Progenitor cell of endocrine pancreas (in vitro differentiated cells): ENCODE measurements around the gene PPARG. TPM values are rescaled to one million over a fixed set of nuclear protein-coding genes. Genes with fewer than 3 reads are reported as not detected.

Source experiments
- DNase-seq: peaks from one replicate; pipeline ENCODE4 v3.0.0; 2021; ENCODE audit warnings: low spot score; ENCODE audit not compliant: unreplicated experiment
- H3K27ac Mint-ChIP-seq: 2 replicates; pipeline ENCODE4 v1.8.0; 2021; ENCODE audit warnings: mild to moderate bottlenecking, moderate library complexity, mixed read lengths
- H3K27me3 Mint-ChIP-seq: 2 replicates; pipeline ENCODE4 v1.8.0; 2021; ENCODE audit warnings: mixed read lengths
- H3K36me3 Mint-ChIP-seq: 2 replicates; pipeline ENCODE4 v1.8.0; 2022; ENCODE audit warnings: mixed read lengths; ENCODE audit not compliant: insufficient read depth
- H3K4me1 Mint-ChIP-seq: 2 replicates; pipeline ENCODE4 v1.8.0; 2021; ENCODE audit warnings: low read depth, mixed read lengths
- H3K4me3 Mint-ChIP-seq: 2 replicates; pipeline ENCODE4 v1.8.0; 2021; ENCODE audit warnings: low read depth, mild to moderate bottlenecking, moderate library complexity, mixed read lengths
- H3K9me3 Mint-ChIP-seq: 2 replicates; pipeline ENCODE4 v1.8.0; 2021; ENCODE audit warnings: low read depth, mixed read lengths
- total RNA-seq: library from RNA; stranded (reverse); gene quantifications from 2 replicates; pipeline ENCODE4 v1.2.1, GENCODE V29; 2021
- TF ChIP-seq, protein P1 (sequence below): fragments of 200-600 bp; sonication (generic); IDR thresholded peaks from one replicate; pipeline ENCODE4 v1.5.0; 2021; ENCODE audit warnings: antibody characterized with exemption, mild to moderate bottlenecking; ENCODE audit not compliant: unreplicated experiment

PPARG gene
- total RNA-seq, 1 donor from 2014 or later, result 17.1 TPM

GRCh38 chr3:12325586-12326515, 37.0 kb downstream of the PPARG start:
- peaks cover 1% of the 10 kb centered on the region for H3K36me3 Mint-ChIP-seq
- no peaks in the 10 kb centered on the region for H3K9me3 Mint-ChIP-seq
- TF ChIP-seq, protein P1, sequence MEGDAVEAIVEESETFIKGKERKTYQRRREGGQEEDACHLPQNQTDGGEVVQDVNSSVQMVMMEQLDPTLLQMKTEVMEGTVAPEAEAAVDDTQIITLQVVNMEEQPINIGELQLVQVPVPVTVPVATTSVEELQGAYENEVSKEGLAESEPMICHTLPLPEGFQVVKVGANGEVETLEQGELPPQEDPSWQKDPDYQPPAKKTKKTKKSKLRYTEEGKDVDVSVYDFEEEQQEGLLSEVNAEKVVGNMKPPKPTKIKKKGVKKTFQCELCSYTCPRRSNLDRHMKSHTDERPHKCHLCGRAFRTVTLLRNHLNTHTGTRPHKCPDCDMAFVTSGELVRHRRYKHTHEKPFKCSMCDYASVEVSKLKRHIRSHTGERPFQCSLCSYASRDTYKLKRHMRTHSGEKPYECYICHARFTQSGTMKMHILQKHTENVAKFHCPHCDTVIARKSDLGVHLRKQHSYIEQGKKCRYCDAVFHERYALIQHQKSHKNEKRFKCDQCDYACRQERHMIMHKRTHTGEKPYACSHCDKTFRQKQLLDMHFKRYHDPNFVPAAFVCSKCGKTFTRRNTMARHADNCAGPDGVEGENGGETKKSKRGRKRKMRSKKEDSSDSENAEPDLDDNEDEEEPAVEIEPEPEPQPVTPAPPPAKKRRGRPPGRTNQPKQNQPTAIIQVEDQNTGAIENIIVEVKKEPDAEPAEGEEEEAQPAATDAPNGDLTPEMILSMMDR, result no peak
- H3K4me1 Mint-ChIP-seq, result no peaks in the 10 kb centered on the region
- no peak for DNase-seq
- no peaks in the 10 kb centered on the region for H3K27me3 Mint-ChIP-seq
- no peak overlapping the region for H3K4me3 Mint-ChIP-seq
- H3K27ac Mint-ChIP-seq, result no peak overlapping the region

DNA sequence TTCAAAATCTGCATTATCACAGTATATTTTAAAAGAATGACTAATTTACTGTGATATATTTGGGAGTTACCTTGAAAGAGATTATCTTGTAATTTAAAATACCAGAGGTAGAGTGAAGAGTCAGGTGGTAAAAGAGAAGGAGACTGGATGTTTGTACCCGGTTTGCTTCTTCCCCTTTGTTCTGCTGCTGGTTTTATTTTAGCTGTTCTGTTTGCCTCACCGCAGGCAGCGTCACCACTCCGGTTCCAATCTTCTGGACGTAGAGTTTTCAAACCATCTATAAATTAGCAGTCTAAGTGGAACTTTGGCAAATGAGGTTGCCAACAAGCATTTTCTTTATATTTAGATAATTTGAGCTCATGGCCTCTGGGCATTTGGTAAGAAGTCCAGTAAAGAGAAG, 38.2 kb downstream of the PPARG start:
- Mint-ChIP-seq H3K36me3 (no peaks in the 10 kb centered on the region), H3K4me3 (no peak overlapping the region), H3K9me3 (no peaks in the 10 kb centered on the region), H3K27ac (no peak overlapping the region), H3K4me1 (no peaks in the 10 kb centered on the region), H3K27me3 (no peaks in the 10 kb centered on the region)
- no peak for DNase-seq
- TF ChIP-seq, protein P1, result no peak

- H3K36me3 Mint-ChIP-seq, result no peaks in the 10 kb centered on the region
- no peak for DNase-seq
- H3K4me3 Mint-ChIP-seq, result no peak overlapping the region
- no peaks in the 10 kb centered on the region for H3K27me3 Mint-ChIP-seq
- no peak overlapping the region for H3K27ac Mint-ChIP-seq
- no peaks in the 10 kb centered on the region for H3K4me1 Mint-ChIP-seq
- H3K9me3 Mint-ChIP-seq, result no peaks in the 10 kb centered on the region
- TF ChIP-seq, protein P1, result no peak
Measured at GRCh38 chr3:12328132-12328836, 39.4 kb downstream of the PPARG start.

DNA sequence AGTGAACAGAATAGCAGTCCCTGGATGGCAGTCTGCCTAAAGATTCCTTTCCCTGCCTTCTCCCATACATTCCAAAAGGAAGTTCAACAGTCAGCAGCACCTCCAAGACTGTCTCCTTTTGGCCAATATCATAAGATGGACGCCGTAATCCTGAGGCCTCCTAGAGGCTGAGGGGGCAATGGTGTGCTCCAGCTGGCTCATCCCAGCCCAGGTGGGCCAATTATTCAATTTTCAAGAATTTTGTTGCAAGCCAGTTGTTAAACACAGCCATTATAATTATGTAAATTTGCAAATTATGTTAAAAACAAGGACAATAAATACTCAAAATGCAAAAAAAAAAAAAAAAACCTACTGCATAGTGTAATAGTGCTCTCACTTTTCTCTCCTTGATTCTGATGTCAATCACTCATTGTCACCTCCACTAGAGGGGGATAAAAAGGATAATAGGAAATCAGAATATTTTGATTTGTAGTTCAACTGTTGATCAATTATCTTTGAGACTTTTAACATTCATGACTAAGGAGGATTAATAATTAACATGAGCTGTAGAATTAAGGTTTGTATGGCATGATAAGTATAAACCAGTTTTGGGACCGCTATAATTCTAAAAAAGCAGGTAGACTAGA, 40.1 kb downstream of the PPARG start:
- Mint-ChIP-seq H3K27me3 (no peaks in the 10 kb centered on the region), H3K4me3 (no peak overlapping the region), H3K4me1 (no peaks in the 10 kb centered on the region), H3K27ac (no peak overlapping the region), H3K36me3 (no peaks in the 10 kb centered on the region), H3K9me3 (no peaks in the 10 kb centered on the region)
- DNase-seq, result no peak
- TF ChIP-seq, protein P1, result peak; percentile 8

- Mint-ChIP-seq H3K9me3 (no peaks in the 10 kb centered on the region), H3K4me3 (no peak overlapping the region), H3K27ac (no peak overlapping the region), H3K4me1 (peaks cover 2% of the 10 kb centered on the region), H3K27me3 (no peaks in the 10 kb centered on the region), H3K36me3 (no peaks in the 10 kb centered on the region)
- DNase-seq, result no peak
- TF ChIP-seq, protein P1, result no peak
Measured at GRCh38 chr3:12334786-12335185, 45.9 kb downstream of the PPARG start.
